Amniotic stem cell (primary cell): Measurements from ENCODE around the gene CDC14A.

Experiments used
- DNase-seq: peaks from one replicate; lab custom pipeline; 2025; lab: John Stamatoyannopoulos, UW

CDC14A gene

GRCh38 chr1:100449477-100449876, 97.2 kb downstream of the CDC14A start:
- DNase-seq: no peak

GRCh38 chr1:100452641-100453040, 100.3 kb downstream of the CDC14A start:
- DNase-seq: no peak

- DNase-seq: no peak
Observed at GRCh38 chr1:100455478-100456072, 103.3 kb downstream of the CDC14A start.

- no peak for DNase-seq
Observed at GRCh38 chr1:100456880-100457279, 104.6 kb downstream of the CDC14A start.

- DNase-seq: no peak
Observed at GRCh38 chr1:100457683-100458082, 105.4 kb downstream of the CDC14A start.

- no peak for DNase-seq
Observed at GRCh38 chr1:100458661-100459357, 106.5 kb downstream of the CDC14A start.

GRCh38 chr1:100459358-100460114, 107.2 kb downstream of the CDC14A start:
- peak; percentile 69 for DNase-seq

GRCh38 chr1:100461222-100461621, 108.9 kb downstream of the CDC14A start:
- DNase-seq: no peak

- DNase-seq: no peak
Observed at GRCh38 chr1:100462326-100463025, 110.2 kb downstream of the CDC14A start.

- peak; percentile 44 for DNase-seq
Observed at GRCh38 chr1:100463791-100464424, 111.6 kb downstream of the CDC14A start.

- no peak for DNase-seq
Observed at GRCh38 chr1:100469578-100469977, 117.3 kb downstream of the CDC14A start.

- DNase-seq: no peak
Observed at GRCh38 chr1:100474834-100475233, 122.5 kb downstream of the CDC14A start.

- DNase-seq: no peak
Observed at GRCh38 chr1:100476735-100477290, 124.5 kb downstream of the CDC14A start.

- no peak for DNase-seq
Observed at GRCh38 chr1:100478816-100479215, 126.5 kb downstream of the CDC14A start.

- DNase-seq: no peak
Observed at GRCh38 chr1:100479620-100480338, 127.5 kb downstream of the CDC14A start.

GRCh38 chr1:100481303-100481702, 129.0 kb downstream of the CDC14A start:
- no peak for DNase-seq

- no peak for DNase-seq
Observed at GRCh38 chr1:100482167-100482566, 129.9 kb downstream of the CDC14A start.

- DNase-seq: no peak
Observed at GRCh38 chr1:100482748-100483147, 130.4 kb downstream of the CDC14A start.

- DNase-seq: no peak
Observed at GRCh38 chr1:100483230-100483629, 130.9 kb downstream of the CDC14A start.

GRCh38 chr1:100485855-100486258, 133.6 kb downstream of the CDC14A start:
- no peak for DNase-seq
